Vagina (tissue), 2 donors: ENCODE data around the gene BFAR. TPM values are rescaled to one million over a fixed set of nuclear protein-coding genes. Genes with fewer than 3 reads are reported as not detected.

Source experiments
- DNase-seq, 2 donors: peaks; one replicate each; pipeline ENCODE4 v3.0.0-alpha.2; 2017; ENCODE audit errors: extremely low spot score in 2 of 2
- H3K27ac ChIP-seq: fragments of 200-600 bp; sonication (generic); one replicate; pipeline ENCODE4 v1.5.1; 2019
- H3K27me3 ChIP-seq: fragments of 200-600 bp; sonication (generic); one replicate; pipeline ENCODE4 v1.5.1; 2019
- H3K36me3 ChIP-seq, 2 donors: fragments of 200-600 bp; sonication (generic); one replicate each; pipeline ENCODE4 v1.5.1; 2017 to 2019
- H3K4me1 ChIP-seq: fragments of 200-600 bp; sonication (generic); one replicate; pipeline ENCODE4 v1.5.1; 2019
- H3K4me3 ChIP-seq, 2 donors: fragments of 200-600 bp; sonication (generic); 1 replicate in 1 of 2; 2 replicates in 1 of 2; pipeline ENCODE4 v1.5.1; 2016 to 2019
- H3K9me3 ChIP-seq: fragments of 200-600 bp; sonication (generic); one replicate; pipeline ENCODE4 v1.5.1; 2019
- POLR2A ChIP-seq, 2 donors: fragments of 450-650 bp; IDR thresholded peaks; one replicate each; pipeline ENCODE4 v1.6.1; 2017; ENCODE audit warnings: antibody characterized with exemption in 2 of 2, mild to moderate bottlenecking in 2 of 2, moderate library complexity in 2 of 2
- POLR2AphosphoS5 ChIP-seq, 2 donors: sonication (generic); formaldehyde crosslinking; IDR thresholded peaks; one replicate each; pipeline ENCODE4 v1.9.0; 2017; ENCODE audit warnings: antibody characterized with exemption in 2 of 2, mild to moderate bottlenecking in 2 of 2, low read depth in 1 of 2; ENCODE audit not compliant: insufficient read depth in 1 of 2
- intact Hi-C: fragments of 100-400 bp; cut with DNase I; formaldehyde crosslinking; loops from one replicate; pipeline ENCODE4 v1.15.1; 2023
- total RNA-seq: library from RNA; depleted of rRNA; stranded (reverse); fragments of >200 nt; gene quantifications from one replicate; pipeline ENCODE4 v1.2.3, GENCODE V29; 2016
- TF ChIP-seq, protein P1 (sequence below), 3 experiments: fragments of 450-650 bp in 2 of 3; fragments of 200-600 bp in 1 of 3; sonication (generic) in 1 of 3; IDR thresholded peaks; one replicate each; pipeline ENCODE4 v1.5.1; 2017 to 2019; ENCODE audit warnings: antibody characterized with exemption in 3 of 3, mild to moderate bottlenecking in 2 of 3, moderate library complexity in 2 of 3

Gene BFAR
- total RNA-seq, 1 donor from 2014 or later: 44.4 TPM

DNA sequence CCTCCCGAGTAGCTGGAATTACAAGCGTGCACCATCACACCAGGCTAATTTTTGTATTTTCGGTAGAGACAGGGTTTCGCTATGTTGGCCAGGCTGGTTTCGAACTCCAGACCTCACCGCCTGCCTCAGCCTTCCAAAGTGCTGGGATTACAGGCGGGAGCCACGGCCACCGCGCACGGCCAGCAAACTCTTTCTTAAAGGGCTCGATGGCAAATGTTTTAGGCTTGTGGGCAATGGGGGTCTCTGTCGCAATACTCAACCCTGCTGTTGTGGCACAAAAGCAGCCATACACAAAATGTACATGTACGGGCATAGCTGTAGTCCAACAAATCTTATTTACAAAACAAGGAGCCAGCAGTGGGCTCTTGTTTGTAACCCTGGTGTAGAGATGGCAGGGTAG is 21.1 kb upstream of the BFAR start:
- Histone ChIP-seq H3K4me3 (no peak overlapping the region), H3K27me3 (no peaks in the 10 kb centered on the region), H3K27ac (no peak overlapping the region), H3K4me1 (no peaks in the 10 kb centered on the region), H3K36me3 (peaks cover 0 to 50% of the 10 kb centered on the region in 2 donors), H3K9me3 (no peaks in the 10 kb centered on the region)
- TF ChIP-seq POLR2AphosphoS5 (IDR thresholded peaks at IDR 0.05; ENCODE audit: insufficient read depth in 1 of 2, low read depth in 1 of 2) (no peak), POLR2A (IDR thresholded peaks at IDR 0.05) (no peak)
- TF ChIP-seq, protein P1, sequence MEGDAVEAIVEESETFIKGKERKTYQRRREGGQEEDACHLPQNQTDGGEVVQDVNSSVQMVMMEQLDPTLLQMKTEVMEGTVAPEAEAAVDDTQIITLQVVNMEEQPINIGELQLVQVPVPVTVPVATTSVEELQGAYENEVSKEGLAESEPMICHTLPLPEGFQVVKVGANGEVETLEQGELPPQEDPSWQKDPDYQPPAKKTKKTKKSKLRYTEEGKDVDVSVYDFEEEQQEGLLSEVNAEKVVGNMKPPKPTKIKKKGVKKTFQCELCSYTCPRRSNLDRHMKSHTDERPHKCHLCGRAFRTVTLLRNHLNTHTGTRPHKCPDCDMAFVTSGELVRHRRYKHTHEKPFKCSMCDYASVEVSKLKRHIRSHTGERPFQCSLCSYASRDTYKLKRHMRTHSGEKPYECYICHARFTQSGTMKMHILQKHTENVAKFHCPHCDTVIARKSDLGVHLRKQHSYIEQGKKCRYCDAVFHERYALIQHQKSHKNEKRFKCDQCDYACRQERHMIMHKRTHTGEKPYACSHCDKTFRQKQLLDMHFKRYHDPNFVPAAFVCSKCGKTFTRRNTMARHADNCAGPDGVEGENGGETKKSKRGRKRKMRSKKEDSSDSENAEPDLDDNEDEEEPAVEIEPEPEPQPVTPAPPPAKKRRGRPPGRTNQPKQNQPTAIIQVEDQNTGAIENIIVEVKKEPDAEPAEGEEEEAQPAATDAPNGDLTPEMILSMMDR (IDR thresholded peaks at IDR 0.05): no peak
- no peak for DNase-seq
- intact Hi-C loops: no loop called here

DNA sequence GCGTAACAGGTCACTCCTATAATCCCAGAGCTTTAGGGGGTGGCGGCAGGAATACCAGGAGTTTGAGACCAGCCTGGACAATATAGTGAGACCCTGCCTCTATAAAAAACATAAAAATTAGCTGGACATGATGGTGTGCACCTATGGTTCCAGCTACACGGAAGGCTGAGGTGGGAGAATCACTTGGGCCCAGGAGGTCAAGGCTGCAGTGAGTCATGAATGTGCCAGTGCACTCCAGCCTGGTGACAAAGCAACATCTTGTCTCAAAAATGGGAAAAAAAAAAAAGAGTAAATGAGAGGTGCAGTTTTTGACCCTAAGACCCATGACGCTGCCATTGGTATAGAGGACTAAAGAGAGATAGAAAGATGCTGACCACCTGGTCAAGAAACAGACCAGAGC is 18.8 kb upstream of the BFAR start:
- Histone ChIP-seq H3K4me1 (no peaks in the 10 kb centered on the region), H3K27me3 (no peaks in the 10 kb centered on the region), H3K36me3 (peaks cover 0 to 26% of the 10 kb centered on the region in 2 donors), H3K9me3 (no peaks in the 10 kb centered on the region), H3K27ac (no peak overlapping the region), H3K4me3 (no peak overlapping the region)
- TF ChIP-seq, protein P1 (IDR thresholded peaks at IDR 0.05): no peak
- TF ChIP-seq POLR2AphosphoS5 (IDR thresholded peaks at IDR 0.05; ENCODE audit: insufficient read depth in 1 of 2, low read depth in 1 of 2) (no peak), POLR2A (IDR thresholded peaks at IDR 0.05) (no peak)
- DNase-seq: no peak
- intact Hi-C loops: no loop called here

DNA sequence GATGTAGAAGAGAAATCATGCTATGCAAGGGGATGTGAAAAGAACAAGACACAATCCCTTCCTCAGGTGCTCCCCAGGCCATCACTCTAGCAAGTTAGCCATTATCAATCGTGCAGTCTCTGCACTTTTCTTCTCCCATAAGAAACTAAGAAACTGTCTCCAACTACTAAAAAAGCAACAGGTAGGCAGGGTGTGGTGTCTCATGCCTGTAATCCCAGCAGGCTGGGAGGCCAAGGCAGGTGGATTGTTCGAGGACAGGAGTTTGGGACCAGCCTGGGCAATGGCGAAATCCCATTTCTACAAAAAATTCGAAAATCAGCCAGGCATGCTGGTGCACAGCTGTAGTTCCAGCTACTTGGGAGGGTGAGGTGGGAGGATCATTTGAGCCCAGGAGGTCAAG is 16.5 kb upstream of the BFAR start:
- no peaks in the 10 kb centered on the region for H3K27me3 ChIP-seq
- H3K27ac ChIP-seq: no peak overlapping the region
- H3K4me3 ChIP-seq: no peak overlapping the region
- H3K36me3 ChIP-seq: peaks cover 0 to 16% of the 10 kb centered on the region in 2 donors
- TF ChIP-seq POLR2A (IDR thresholded peaks at IDR 0.05) (no peak), POLR2AphosphoS5 (IDR thresholded peaks at IDR 0.05; ENCODE audit: insufficient read depth in 1 of 2, low read depth in 1 of 2) (no peak)
- TF ChIP-seq, protein P1 (IDR thresholded peaks at IDR 0.05): no peak
- H3K4me1 ChIP-seq: no peaks in the 10 kb centered on the region
- intact Hi-C loops: no loop called here
- no peak for DNase-seq
- no peaks in the 10 kb centered on the region for H3K9me3 ChIP-seq

DNA sequence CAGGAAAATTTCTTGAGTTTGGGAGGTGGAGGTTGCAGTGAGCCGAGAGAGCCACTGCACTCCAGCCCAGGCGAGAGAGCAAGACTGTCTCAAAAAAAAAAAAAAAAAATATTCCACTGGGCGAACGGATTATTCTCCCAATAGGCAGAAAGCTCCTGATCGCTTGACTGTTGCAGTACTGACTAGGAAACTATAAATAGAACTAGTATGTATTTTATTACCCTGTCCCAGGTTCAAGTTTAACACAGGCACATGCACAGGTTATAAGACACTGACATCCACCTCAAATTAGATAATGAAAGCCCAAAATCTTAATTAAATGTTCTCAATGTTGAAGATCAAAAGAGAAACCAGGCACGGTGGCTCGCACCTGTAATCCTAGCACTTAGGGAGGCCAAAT is 14.2 kb upstream of the BFAR start:
- Histone ChIP-seq H3K4me1 (no peaks in the 10 kb centered on the region), H3K9me3 (no peaks in the 10 kb centered on the region), H3K27ac (no peak overlapping the region), H3K4me3 (no peak overlapping the region), H3K36me3 (peaks cover 0 to 24% of the 10 kb centered on the region in 2 donors), H3K27me3 (no peaks in the 10 kb centered on the region)
- no peak for DNase-seq
- no peak for TF ChIP-seq POLR2A (IDR thresholded peaks at IDR 0.05)
- TF ChIP-seq POLR2AphosphoS5 (IDR thresholded peaks at IDR 0.05; ENCODE audit: insufficient read depth in 1 of 2, low read depth in 1 of 2): no peak
- TF ChIP-seq, protein P1 (IDR thresholded peaks at IDR 0.05): no peak
- intact Hi-C loops: no loop called here

DNA sequence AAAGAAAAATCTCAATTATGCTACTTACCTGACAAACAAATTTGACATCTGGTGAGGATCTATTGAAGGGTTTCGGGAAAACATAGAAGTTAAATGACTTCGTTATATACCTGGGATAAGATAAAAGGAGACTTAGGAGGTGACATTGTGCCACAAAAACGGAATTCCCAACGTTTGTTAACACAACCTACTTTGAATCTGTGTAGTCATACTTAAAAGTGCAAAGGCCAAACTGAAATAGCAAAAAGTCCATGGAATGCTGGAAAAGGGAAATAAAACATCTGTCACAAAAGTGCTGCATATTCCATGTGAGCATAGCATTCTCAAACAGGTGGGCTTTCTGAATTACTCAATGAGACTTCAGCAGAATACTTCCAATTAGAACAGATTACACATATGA is 5.7 kb upstream of the BFAR start:
- no peaks in the 10 kb centered on the region for H3K9me3 ChIP-seq
- TF ChIP-seq POLR2AphosphoS5 (IDR thresholded peaks at IDR 0.05; ENCODE audit: insufficient read depth in 1 of 2, low read depth in 1 of 2): no peak
- TF ChIP-seq, protein P1 (IDR thresholded peaks at IDR 0.05): no peak
- TF ChIP-seq POLR2A (IDR thresholded peaks at IDR 0.05): no peak
- H3K27me3 ChIP-seq: no peaks in the 10 kb centered on the region
- intact Hi-C loops: no loop called here
- no peak overlapping the region for H3K27ac ChIP-seq
- no peak overlapping the region for H3K4me3 ChIP-seq
- DNase-seq: no peak
- peaks cover 33% of the 10 kb centered on the region for H3K4me1 ChIP-seq
- H3K36me3 ChIP-seq: peaks cover 0 to 52% of the 10 kb centered on the region in 2 donors
